Neural cell (in vitro differentiated cells): ENCODE data around the gene TSC1. TPM values are rescaled to one million over a fixed set of nuclear protein-coding genes. Genes with fewer than 3 reads are reported as not detected.

Experiments used
- H2AFZ ChIP-seq: fragments of 200-600, 300-800 bp; sonication (generic), shearing (Covaris generic); 2 replicates; pipeline ENCODE4 v1.6.0; 2014; ENCODE audit warnings: low read depth, mild to moderate bottlenecking, antibody characterized with exemption, low read length, moderate library complexity
- H3F3A ChIP-seq: fragments of 200-600 bp; shearing (Covaris generic); 2 replicates; pipeline ENCODE4 v1.6.1; 2016; ENCODE audit warnings: mild to moderate bottlenecking, moderate library complexity, mixed read lengths, antibody characterized with exemption, low read length; ENCODE audit not compliant: insufficient read depth, poor library complexity, severe bottlenecking
- H3K27ac ChIP-seq: fragments of 200-600, 300-800 bp; sonication (generic), shearing (Covaris generic); 2 replicates; pipeline ENCODE4 v1.5.1; 2014; ENCODE audit warnings: mild to moderate bottlenecking, low read length, moderate library complexity
- H3K27me3 ChIP-seq: fragments of 300-800, 200-600 bp; sonication (generic), shearing (Covaris generic); 2 replicates; pipeline ENCODE4 v1.6.0; 2014; ENCODE audit warnings: mild to moderate bottlenecking, low read depth, low read length, moderate library complexity; ENCODE audit not compliant: insufficient read depth
- H3K36me3 ChIP-seq: fragments of 300-800, 200-600 bp; sonication (generic), shearing (Covaris generic); 2 replicates; pipeline ENCODE4 v1.5.1; 2014; ENCODE audit warnings: mild to moderate bottlenecking, antibody characterized with exemption, low read length, moderate library complexity; ENCODE audit not compliant: insufficient read depth
- H3K4me2 ChIP-seq: fragments of 300-800, 200-600 bp; sonication (generic), shearing (Covaris generic); 2 replicates; pipeline ENCODE4 v1.6.0; 2014; ENCODE audit warnings: mild to moderate bottlenecking, low read length
- H3K4me3 ChIP-seq: fragments of 300-800, 200-600 bp; sonication (generic), shearing (Covaris generic); 2 replicates; pipeline ENCODE4 v1.5.1; 2014; ENCODE audit warnings: mild to moderate bottlenecking, low read length, moderate library complexity
- H3K79me2 ChIP-seq: fragments of 200-600 bp; shearing (Covaris generic); replicated peaks from 2 replicates; pipeline ENCODE4 v1.6.0; 2014; ENCODE audit warnings: mild to moderate bottlenecking, low read length, moderate library complexity; ENCODE audit not compliant: insufficient read depth
- H3K9ac ChIP-seq: fragments of 300-800, 200-600 bp; sonication (generic), shearing (Covaris generic); 2 replicates; pipeline ENCODE4 v1.6.1; 2016; ENCODE audit warnings: mild to moderate bottlenecking, low read length, mixed read lengths
- H3K9me2 ChIP-seq: fragments of 200-600 bp; shearing (Covaris generic); 2 replicates; pipeline ENCODE4 v1.6.1; 2016; ENCODE audit warnings: mild to moderate bottlenecking, low read length, mixed read lengths; ENCODE audit not compliant: insufficient read depth
- H3K9me3 ChIP-seq: fragments of 200-600, 300-800 bp; sonication (generic), shearing (Covaris generic); 2 replicates; pipeline ENCODE4 v1.6.1; 2016; ENCODE audit warnings: mild to moderate bottlenecking, mixed run types, low read length, moderate library complexity, mixed read lengths
- H4K20me1 ChIP-seq: fragments of 200-600 bp; shearing (Covaris generic); 2 replicates; pipeline ENCODE4 v1.6.1; 2016; ENCODE audit warnings: mild to moderate bottlenecking, mixed run types; ENCODE audit not compliant: insufficient read depth
- EP300 ChIP-seq: fragments of 450-650 bp; conservative IDR thresholded peaks from 2 replicates; pipeline ENCODE4 v1.6.1; 2014; ENCODE audit warnings: antibody characterized with exemption, mild to moderate bottlenecking, moderate library complexity; ENCODE audit not compliant: poor library complexity, severe bottlenecking
- EZH2 ChIP-seq: fragments of 200-600, 300-800 bp; shearing (Covaris generic), sonication (generic); IDR thresholded peaks from 2 replicates; pipeline ENCODE4 v1.6.1; 2014; ENCODE audit warnings: antibody characterized with exemption, low read length, borderline replicate concordance, mild to moderate bottlenecking; ENCODE audit not compliant: insufficient read depth, poor library complexity, severe bottlenecking
- MXI1 ChIP-seq: fragments of 450-650 bp; conservative IDR thresholded peaks from 2 replicates; pipeline ENCODE4 v1.6.1; 2014; ENCODE audit warnings: antibody characterized with exemption, mild to moderate bottlenecking; ENCODE audit not compliant: poor library complexity, severe bottlenecking
- POLR2AphosphoS5 ChIP-seq: IDR thresholded peaks from 2 replicates; pipeline ENCODE4 v1.6.1; 2012
- RAD21 ChIP-seq: fragments of 450-650 bp; conservative IDR thresholded peaks from 2 replicates; pipeline ENCODE4 v1.6.1; 2014; ENCODE audit warnings: antibody characterized with exemption, mild to moderate bottlenecking, moderate library complexity
- SMC3 ChIP-seq: fragments of 450-650 bp; conservative IDR thresholded peaks from 2 replicates; pipeline ENCODE4 v1.6.1; 2014; ENCODE audit warnings: antibody characterized with exemption, mild to moderate bottlenecking, moderate library complexity; ENCODE audit not compliant: poor library complexity
- TAF1 ChIP-seq: IDR thresholded peaks from 2 replicates; pipeline ENCODE4 v1.6.1; 2012; ENCODE audit warnings: low read depth
- polyA plus RNA-seq: library from polyadenylated mRNA; depleted of rRNA; stranded (reverse); fragments of >200 nt; gene quantifications from 2 replicates; pipeline ENCODE4 v1.2.3, GENCODE V29; 2014
- TF ChIP-seq, protein P1 (sequence below): fragments of 450-650 bp; IDR thresholded peaks from 2 replicates; pipeline ENCODE4 v1.5.1; 2014; ENCODE audit warnings: antibody characterized with exemption, mild to moderate bottlenecking, moderate library complexity; ENCODE audit not compliant: poor library complexity, severe bottlenecking
- TF ChIP-seq, protein P2 (sequence below): IDR thresholded peaks from 2 replicates; pipeline ENCODE4 v1.6.1; 2012; ENCODE audit warnings: borderline replicate concordance

TSC1 gene
- polyA plus RNA-seq, 1 donor from 2014 or later: 47.1 TPM

DNA sequence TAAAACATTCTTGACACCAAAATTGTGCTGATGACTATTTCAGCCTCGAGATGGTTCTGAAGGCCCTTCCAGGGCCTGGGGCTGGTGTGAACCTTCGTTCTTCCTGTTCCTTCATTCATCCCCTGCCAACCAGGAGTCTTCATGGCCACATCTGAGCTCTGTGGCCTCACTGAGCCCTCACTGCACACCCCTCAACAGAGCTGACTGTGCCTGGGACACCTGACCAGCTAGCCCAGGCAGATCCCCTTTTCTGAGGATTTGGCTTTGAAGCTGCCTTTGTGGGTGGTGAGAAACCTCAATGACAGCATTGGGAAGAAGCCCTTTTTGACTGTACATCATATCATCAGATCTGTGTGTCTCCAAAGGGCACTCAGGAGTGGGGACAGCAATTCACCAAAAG, 80.1 kb downstream of the TSC1 start:
- Histone ChIP-seq H3K9me2 (no peaks in the 10 kb centered on the region), H2AFZ (no peak overlapping the region), H3F3A (no peaks in the 10 kb centered on the region), H3K27me3 (no peaks in the 10 kb centered on the region), H3K79me2 (no peaks in the 10 kb centered on the region), H4K20me1 (no peaks in the 10 kb centered on the region), H3K4me3 (no peak overlapping the region), H3K36me3 (no peaks in the 10 kb centered on the region), H3K9me3 (no peaks in the 10 kb centered on the region), H3K9ac (no peak overlapping the region), H3K4me2 (no peak overlapping the region), H3K27ac (no peak overlapping the region)
- TF ChIP-seq MXI1 (no peak), TAF1 (no peak), SMC3 (no peak), EP300 (no peak), RAD21 (no peak), EZH2 (no peak), POLR2AphosphoS5 (no peak)
- TF ChIP-seq, protein P1, sequence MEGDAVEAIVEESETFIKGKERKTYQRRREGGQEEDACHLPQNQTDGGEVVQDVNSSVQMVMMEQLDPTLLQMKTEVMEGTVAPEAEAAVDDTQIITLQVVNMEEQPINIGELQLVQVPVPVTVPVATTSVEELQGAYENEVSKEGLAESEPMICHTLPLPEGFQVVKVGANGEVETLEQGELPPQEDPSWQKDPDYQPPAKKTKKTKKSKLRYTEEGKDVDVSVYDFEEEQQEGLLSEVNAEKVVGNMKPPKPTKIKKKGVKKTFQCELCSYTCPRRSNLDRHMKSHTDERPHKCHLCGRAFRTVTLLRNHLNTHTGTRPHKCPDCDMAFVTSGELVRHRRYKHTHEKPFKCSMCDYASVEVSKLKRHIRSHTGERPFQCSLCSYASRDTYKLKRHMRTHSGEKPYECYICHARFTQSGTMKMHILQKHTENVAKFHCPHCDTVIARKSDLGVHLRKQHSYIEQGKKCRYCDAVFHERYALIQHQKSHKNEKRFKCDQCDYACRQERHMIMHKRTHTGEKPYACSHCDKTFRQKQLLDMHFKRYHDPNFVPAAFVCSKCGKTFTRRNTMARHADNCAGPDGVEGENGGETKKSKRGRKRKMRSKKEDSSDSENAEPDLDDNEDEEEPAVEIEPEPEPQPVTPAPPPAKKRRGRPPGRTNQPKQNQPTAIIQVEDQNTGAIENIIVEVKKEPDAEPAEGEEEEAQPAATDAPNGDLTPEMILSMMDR: no peak
- TF ChIP-seq, protein P2, sequence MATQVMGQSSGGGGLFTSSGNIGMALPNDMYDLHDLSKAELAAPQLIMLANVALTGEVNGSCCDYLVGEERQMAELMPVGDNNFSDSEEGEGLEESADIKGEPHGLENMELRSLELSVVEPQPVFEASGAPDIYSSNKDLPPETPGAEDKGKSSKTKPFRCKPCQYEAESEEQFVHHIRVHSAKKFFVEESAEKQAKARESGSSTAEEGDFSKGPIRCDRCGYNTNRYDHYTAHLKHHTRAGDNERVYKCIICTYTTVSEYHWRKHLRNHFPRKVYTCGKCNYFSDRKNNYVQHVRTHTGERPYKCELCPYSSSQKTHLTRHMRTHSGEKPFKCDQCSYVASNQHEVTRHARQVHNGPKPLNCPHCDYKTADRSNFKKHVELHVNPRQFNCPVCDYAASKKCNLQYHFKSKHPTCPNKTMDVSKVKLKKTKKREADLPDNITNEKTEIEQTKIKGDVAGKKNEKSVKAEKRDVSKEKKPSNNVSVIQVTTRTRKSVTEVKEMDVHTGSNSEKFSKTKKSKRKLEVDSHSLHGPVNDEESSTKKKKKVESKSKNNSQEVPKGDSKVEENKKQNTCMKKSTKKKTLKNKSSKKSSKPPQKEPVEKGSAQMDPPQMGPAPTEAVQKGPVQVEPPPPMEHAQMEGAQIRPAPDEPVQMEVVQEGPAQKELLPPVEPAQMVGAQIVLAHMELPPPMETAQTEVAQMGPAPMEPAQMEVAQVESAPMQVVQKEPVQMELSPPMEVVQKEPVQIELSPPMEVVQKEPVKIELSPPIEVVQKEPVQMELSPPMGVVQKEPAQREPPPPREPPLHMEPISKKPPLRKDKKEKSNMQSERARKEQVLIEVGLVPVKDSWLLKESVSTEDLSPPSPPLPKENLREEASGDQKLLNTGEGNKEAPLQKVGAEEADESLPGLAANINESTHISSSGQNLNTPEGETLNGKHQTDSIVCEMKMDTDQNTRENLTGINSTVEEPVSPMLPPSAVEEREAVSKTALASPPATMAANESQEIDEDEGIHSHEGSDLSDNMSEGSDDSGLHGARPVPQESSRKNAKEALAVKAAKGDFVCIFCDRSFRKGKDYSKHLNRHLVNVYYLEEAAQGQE: no peak

DNA sequence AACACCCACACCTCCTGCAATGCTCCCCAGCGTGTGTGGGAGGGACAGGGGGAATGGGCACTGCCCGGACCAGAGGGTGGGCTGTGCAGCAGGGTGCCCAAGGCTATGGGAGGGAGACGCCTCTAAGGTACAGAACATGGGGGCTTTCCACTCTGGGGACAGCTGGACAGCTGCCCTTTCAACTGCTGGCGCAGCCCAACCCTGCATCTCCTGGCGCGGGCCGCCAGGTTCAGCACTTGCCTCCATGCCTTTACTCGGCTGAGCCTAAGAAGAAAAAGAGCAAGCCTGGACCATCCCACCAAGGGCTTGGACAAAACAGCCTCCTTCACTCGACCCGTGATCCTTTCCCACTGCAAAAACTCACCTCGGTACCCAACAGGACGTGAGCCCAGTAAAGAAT, 81.3 kb downstream of the TSC1 start:
- H3K27me3 ChIP-seq: no peaks in the 10 kb centered on the region
- no peak overlapping the region for H3K27ac ChIP-seq
- H3K9ac ChIP-seq: no peak overlapping the region
- no peaks in the 10 kb centered on the region for H3K9me3 ChIP-seq
- no peaks in the 10 kb centered on the region for H3F3A ChIP-seq
- no peaks in the 10 kb centered on the region for H3K79me2 ChIP-seq
- no peaks in the 10 kb centered on the region for H4K20me1 ChIP-seq
- no peak overlapping the region for H3K4me3 ChIP-seq
- no peak overlapping the region for H3K4me2 ChIP-seq
- no peak for TF ChIP-seq MXI1
- TF ChIP-seq EZH2: no peak
- TF ChIP-seq RAD21: no peak
- no peak for TF ChIP-seq TAF1
- TF ChIP-seq, protein P2: no peak
- no peak for TF ChIP-seq POLR2AphosphoS5
- TF ChIP-seq EP300: no peak
- TF ChIP-seq SMC3: no peak
- H2AFZ ChIP-seq: no peak overlapping the region
- no peaks in the 10 kb centered on the region for H3K9me2 ChIP-seq
- H3K36me3 ChIP-seq: no peaks in the 10 kb centered on the region
